UCSD-AML1 (cell line): Measurements from ENCODE around the gene RIOK3.
A peak's percentile ranks its signal among the peaks of the same experiment; 100 is the strongest.
"Not testable (repeated sequence)": the region's sequence is repeated elsewhere in the genome, so short reads cannot be mapped to it uniquely, and the experiment has no call there.

Experiments
- DNase-seq: peaks from one replicate; lab custom pipeline; 2025; ENCODE audit not compliant: unreplicated experiment; lab: John Stamatoyannopoulos, UW

Gene RIOK3

GRCh38 chr18:23451011-23451410 lies 2.1 kb upstream of the RIOK3 start:
- DNase-seq, result no peak

DNA sequence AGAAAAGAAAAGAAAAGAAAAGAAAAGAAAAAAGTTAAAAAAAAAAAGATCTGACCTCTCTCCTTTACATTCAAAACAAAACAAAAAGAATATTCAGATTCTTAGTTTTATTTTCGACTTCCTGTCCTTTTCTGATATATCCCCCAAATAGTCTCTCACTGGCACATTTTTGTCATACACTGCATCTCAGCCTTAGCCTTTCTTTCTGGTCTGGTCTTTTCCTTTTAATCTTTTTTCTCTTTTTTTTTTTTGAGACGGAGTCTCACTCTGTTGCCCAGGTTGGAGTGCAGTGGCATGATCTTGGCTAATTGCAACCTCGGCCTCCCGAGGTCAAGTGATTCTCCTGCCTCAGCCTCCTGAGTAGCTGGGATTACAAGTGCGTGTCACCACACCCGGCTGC lies 1.6 kb upstream of the RIOK3 start:
- no peak for DNase-seq

- DNase-seq, result no peak
These were observed 750 bp upstream of the RIOK3 start for GRCh38 chr18:23452347-23452727.

- no peak for DNase-seq
These were observed 582 bp downstream of the RIOK3 start for GRCh38 chr18:23453680-23454058.

- no peak for DNase-seq
These were observed 3.7 kb downstream of the RIOK3 start for GRCh38 chr18:23456835-23457234.

GRCh38 chr18:23458830-23459529 lies 5.9 kb downstream of the RIOK3 start:
- no peak for DNase-seq

DNA sequence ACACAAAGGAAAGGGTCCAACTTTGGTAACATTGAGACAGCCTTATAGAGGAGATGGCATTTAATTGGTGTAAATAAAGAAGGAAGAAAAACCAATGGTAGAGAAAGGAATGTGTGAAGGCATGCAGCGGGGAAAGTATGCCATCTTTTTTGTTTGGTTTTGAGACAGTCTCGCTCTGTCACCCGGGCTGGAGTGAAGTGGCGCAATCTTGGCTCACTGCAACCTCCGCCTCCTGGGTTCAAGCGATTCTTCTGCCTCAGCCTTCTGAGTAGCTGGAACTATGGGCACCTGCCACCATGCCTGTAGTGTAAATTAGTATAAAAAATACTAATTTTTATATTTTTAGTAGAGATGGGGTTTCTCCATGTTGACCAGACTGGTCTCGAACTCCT lies 6.4 kb downstream of the RIOK3 start:
- DNase-seq, result no peak

DNA sequence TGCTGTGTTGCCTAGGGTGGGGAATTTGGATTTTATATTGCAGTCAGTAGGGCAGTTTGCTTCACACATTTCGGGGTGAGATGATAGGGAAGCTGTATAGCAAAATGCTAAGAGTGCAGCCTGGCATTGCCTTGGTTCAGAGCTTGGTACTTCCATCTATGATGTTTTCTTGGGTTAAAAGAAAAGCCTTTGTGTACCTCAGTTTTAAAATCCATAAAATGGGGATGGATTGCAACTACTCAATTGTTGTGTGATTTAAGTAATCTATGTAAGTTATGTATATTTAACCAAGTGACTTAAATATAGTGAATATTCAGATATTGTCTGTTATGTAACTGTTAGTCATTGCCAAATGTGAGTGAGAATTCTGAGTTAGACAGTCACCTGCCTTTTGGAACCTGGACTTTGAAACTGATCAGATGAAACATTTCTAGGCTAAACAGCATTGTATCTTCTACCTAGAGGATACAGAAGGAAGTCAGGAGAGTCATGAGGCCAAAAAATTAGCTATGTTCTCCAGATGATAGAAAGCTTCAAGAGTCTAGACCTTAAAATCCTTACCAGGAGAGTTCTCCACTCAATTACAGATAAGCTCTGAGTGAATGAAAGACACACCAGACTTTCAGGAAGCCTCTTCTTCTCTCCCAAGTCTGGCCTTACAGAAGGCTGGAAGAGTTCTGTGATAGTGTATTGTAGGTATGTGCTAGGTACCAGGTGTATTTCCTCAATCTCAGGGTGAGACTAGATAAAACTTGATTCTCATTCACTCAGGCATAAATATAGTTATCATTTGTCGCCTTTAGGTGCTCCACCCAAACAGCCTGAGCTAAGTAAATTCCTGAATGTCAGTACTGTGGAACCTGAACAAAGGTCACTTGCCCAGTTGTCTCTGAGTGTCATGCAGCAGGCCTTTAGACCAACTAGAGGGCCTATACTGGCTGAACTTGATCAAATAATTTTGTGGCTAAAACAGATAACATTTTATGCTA lies 7.5 kb downstream of the RIOK3 start:
- no peak for DNase-seq

DNA sequence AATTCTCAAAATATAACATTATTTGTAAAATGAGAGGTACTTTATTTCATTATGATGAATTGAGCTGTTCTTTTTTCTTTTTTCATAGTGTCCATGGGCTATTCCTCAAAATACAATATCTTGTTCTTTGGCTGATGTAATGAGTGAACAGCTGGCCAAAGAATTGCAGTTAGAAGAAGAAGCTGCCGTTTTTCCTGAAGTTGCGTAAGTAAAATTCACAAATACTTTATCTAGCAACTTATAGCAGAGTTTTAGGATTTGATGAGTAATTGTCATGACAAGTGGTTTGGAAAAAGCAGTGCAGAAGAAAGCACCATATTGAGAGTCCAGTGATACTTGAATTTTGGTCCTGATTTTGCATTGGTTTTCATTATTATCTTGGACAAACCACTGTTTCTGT lies 9.8 kb downstream of the RIOK3 start:
- no peak for DNase-seq

DNA sequence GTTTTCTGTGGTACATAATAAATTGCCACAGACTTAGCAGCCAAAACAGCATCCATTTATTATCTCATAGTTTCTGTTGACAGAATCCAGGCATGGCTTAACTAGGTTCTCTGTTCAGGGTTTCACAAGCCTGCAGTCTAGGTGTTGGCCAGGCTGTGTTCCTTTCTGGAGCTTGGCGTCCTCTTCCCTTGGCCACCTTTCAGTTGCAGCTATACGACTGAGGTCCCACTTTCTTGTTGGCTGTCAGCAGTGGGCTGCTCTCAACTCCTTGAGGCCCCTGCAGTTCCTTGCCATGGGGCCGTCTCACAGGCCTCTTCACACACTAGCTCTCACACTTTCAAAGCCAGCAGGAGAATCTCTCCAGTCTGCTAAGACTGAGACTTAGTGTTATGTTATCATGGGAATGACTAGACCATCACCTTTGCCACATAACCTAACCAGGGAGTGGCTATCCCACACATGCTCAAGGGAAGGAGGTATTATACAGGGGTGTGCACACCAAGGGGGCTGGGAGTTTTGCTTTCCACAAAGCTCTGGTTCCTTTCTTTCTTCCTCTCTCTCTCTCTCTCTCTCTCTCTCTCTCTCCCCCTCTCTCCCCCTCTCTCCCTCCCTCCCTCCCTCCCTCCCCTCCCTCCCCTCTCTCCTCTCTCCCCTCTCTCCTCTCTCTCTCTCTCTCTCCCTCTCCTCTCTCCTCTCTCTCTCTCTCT lies 15.8 kb downstream of the RIOK3 start:
- no peak for DNase-seq

GRCh38 chr18:23470620-23471387 lies 17.7 kb downstream of the RIOK3 start:
- no peak for DNase-seq

- DNase-seq, result no peak
These were observed 18.4 kb downstream of the RIOK3 start for GRCh38 chr18:23471486-23471885.

DNA sequence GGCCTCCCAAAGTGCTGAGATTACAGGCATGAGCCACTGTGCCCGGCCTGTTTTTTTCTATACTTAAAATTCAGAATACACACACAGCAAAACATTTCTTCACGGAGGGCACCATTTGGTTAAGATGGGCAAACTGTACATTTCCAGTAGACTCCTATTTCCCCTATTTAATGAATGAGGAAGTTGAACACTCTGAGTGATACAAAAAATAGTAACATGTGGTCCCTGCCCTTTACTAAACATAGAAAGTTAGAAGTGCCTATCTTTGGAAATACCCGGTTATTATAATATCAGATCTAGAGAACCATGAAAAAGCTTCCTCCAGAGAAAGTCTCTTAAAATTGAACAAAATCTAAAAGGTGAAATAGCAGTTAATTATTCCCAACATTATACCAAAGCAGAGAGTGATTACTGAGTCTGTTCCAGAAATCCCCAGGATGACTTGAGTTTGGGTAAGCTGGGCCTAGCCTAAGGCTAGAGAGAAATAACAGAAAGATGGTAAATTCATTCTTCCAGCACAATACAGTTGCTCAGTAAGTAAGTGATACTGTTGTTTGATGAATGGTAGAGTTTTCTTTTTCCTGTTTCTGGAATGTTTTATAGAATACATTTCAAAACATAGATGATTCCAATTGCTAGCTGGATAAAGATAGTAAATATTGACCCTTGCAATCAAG lies 26.9 kb downstream of the RIOK3 start:
- no peak for DNase-seq

DNA sequence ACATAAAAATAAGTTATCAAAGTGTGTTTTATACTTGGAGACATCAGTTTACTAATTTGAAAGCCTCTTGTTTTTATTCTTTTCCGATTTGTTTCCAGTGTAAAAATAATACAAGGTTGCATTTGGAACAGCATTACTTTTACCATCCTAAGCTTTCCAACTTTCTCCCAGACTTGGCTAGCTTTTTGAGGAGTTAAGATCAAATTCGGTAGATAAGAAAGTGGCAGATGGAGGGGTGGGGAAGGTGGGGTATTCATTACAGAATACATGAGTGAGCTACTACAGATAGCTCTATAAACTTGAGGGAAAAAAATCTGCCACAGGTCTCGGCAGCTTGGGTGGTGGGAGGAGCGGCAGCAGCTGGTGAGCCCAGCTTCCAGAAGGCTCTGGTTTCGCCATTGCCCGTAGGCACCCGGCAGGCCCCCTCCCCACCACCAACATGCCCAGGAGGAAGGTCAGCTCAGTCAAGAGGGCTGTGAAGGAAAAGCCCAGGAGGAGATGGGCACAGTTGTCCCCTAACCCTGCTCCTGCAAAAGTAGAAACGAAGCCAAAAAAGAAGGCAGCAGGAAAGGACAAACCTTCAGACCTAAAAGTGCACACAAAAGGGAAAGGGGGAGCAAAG lies 31.6 kb downstream of the RIOK3 start:
- DNase-seq, result no peak

DNA sequence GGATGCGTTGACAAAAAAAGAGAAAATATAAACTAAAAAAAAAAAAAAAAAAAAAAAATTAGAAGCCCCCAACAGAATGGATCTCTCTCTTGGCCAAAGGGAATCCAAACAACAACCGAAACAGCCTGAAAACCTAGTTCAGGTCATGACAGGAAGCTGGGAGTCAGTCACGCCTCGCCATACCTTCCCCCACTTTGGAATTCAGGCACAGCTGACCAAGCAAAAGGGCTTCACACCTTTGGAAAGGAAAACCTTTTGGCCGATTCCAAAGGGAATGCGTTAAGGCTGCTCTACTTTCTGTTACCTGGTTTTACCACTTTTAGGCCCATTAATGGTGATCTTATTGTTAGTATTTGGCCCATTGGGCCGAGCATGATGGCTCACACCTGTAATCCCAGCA lies 32.3 kb downstream of the RIOK3 start:
- no peak for DNase-seq

- peak; percentile 75 for DNase-seq
These were observed 34.9 kb downstream of the RIOK3 start for GRCh38 chr18:23487738-23488570.

GRCh38 chr18:23489586-23489985 lies 36.5 kb downstream of the RIOK3 start:
- not testable (repeated sequence) for DNase-seq

GRCh38 chr18:23493654-23494053 lies 40.6 kb downstream of the RIOK3 start:
- DNase-seq, result no peak

GRCh38 chr18:23494992-23495391 lies 41.9 kb downstream of the RIOK3 start:
- DNase-seq, result no peak
